Measurements from ENCODE around the gene TRPM3. TPM values are rescaled to one million over a fixed set of nuclear protein-coding genes. Genes with fewer than 3 reads are reported as not detected.

The TRPM3 gene
- total and polyA plus RNA-seq, 9 of the 15 experiments (the other 6 are each of a cell fraction or from before 2014, with no cell fraction given), result 0.04 TPM; not detected in 8

DNA sequence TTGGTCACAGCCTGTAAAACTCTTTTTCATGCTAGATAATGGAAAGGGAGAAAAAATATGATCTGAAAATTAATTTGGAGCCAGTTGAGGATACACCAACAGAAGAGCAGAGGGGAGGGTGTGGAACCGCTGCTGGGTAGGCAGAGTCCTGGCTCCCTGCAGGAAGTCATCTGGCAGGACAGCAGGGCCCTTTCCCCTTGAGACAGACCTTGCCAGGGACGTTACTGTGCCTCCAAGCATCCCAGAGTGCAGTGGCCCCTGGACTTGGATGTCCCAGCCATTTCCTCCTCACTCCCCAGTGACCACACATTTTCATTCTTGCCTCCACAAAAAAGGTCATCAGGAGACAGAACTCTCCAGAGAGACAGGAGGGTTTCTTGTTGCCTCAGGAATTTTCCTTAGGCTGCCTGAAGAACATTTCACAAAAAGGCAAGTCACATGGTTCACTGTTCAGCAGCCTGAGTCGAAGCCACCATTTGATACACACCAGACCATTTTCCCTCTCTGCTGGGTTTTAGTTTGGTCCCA lies 5.9 kb downstream of the TRPM3 start:
- TF ChIP-seq HDAC8 (tag; IDR thresholded peaks at IDR 0.05) (no peak), ZNF184 (CRISPR knock-in tag; IDR thresholded peaks at IDR 0.05) (no peak), FUS (optimal IDR thresholded peaks at IDR 0.05; ENCODE audit: low read depth, low read length) (no peak), KLF6 (CRISPR knock-in tag; IDR thresholded peaks at IDR 0.05; ENCODE audit: borderline replicate concordance) (no peak), SIRT6 (IDR thresholded peaks at IDR 0.05; ENCODE audit: low read depth, low read length) (no peak), HDAC3 (IDR thresholded peaks at IDR 0.05; ENCODE audit: borderline replicate concordance, partially characterized antibody) (no peak), GATAD2A (IDR thresholded peaks at IDR 0.05) (no peak), ZBTB17 (CRISPR knock-in tag; IDR thresholded peaks at IDR 0.05) (no peak), ARID2 (IDR thresholded peaks at IDR 0.05) (no peak), DDX20 (tag; IDR thresholded peaks at IDR 0.05; ENCODE audit: low read depth) (no peak), ELF4 (CRISPR knock-in tag; IDR thresholded peaks at IDR 0.05) (no peak)
- TF ChIP-seq, protein P1, sequence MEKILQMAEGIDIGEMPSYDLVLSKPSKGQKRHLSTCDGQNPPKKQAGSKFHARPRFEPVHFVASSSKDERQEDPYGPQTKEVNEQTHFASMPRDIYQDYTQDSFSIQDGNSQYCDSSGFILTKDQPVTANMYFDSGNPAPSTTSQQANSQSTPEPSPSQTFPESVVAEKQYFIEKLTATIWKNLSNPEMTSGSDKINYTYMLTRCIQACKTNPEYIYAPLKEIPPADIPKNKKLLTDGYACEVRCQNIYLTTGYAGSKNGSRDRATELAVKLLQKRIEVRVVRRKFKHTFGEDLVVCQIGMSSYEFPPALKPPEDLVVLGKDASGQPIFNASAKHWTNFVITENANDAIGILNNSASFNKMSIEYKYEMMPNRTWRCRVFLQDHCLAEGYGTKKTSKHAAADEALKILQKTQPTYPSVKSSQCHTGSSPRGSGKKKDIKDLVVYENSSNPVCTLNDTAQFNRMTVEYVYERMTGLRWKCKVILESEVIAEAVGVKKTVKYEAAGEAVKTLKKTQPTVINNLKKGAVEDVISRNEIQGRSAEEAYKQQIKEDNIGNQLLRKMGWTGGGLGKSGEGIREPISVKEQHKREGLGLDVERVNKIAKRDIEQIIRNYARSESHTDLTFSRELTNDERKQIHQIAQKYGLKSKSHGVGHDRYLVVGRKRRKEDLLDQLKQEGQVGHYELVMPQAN (IDR thresholded peaks at IDR 0.05; ENCODE audit: borderline replicate concordance), result no peak
- Histone ChIP-seq H3K9me3 (replicated peaks; ENCODE audit: control insufficient read depth, insufficient read depth, low read depth, low read length) (no peaks in the 10 kb centered on the region), H3K4me3 (no peak overlapping the region), H3K9me1 (ENCODE audit: control insufficient read depth, insufficient read depth, low read length) (no peaks in the 10 kb centered on the region), H4K20me1 (replicated peaks; ENCODE audit: control insufficient read depth, insufficient read depth, low read length) (no peaks in the 10 kb centered on the region), H3K27me3 (ENCODE audit: control insufficient read depth in 2 of 2, insufficient read depth in 2 of 2, low read length in 2 of 2) (no peaks in the 10 kb centered on the region), H3K4me1 (replicated peaks in 1 of 2; ENCODE audit: control insufficient read depth in 2 of 2, insufficient read depth in 2 of 2, low read length in 2 of 2) (no peaks in the 10 kb centered on the region), H3K9ac (ENCODE audit: insufficient read depth in 1 of 2, low read depth in 2 of 2, low read length in 2 of 2) (no peak overlapping the region), H2AFZ (ENCODE audit: low read depth, low read length) (no peak overlapping the region), H3K79me2 (ENCODE audit: control insufficient read depth, insufficient read depth, low read length) (no peaks in the 10 kb centered on the region), H3K36me3 (ENCODE audit: control insufficient read depth, insufficient read depth, low read length) (no peaks in the 10 kb centered on the region), H3K4me2 (ENCODE audit: insufficient read depth, low read length) (no peak overlapping the region), H3K27ac (ENCODE audit: extremely low read depth, low read depth, low read length) (no peak overlapping the region)
- in situ Hi-C loops (cut with MboI), result no loop called here
- 0% methylated on average over 3 of the region's 3 CpGs for WGBS (ENCODE audit: insufficient coverage, low coverage, missing lambda C conversion rate)
- BruUV-seq (replicated peaks), result no TSS peak
- DNase-seq (ENCODE audit: extremely low read depth in 1 of 4, low spot score in 3 of 4) (no peak), FAIRE-seq (no peak), ATAC-seq (no peak)
- ChIA-PET POLR2A (no interaction called here), CTCF (ENCODE audit: low intra/inter-chr PET ratio) (no interaction called here)
- intact Hi-C loops (cut with micrococcal nuclease), result no loop called here

Data from K562 (cell line).